H1 (cell line): ENCODE measurements around the gene MIER2. TPM values are rescaled to one million over a fixed set of nuclear protein-coding genes. Genes with fewer than 3 reads are reported as not detected.

Source experiments
- CTCF ChIA-PET: fragments of 300-600 bp; sonication (Branson Sonifier 250); formaldehyde crosslinking; loops from one replicate; lab custom pipeline; 2021; ENCODE audit not compliant: partially characterized antibody; lab: Charles Lee
- POLR2A ChIA-PET: fragments of 300-600 bp; sonication (Branson Sonifier 250); formaldehyde crosslinking; loops from one replicate; lab custom pipeline; 2021; ENCODE audit warnings: inconsistent platforms; ENCODE audit not compliant: partially characterized antibody; lab: Charles Lee
- DNase-seq, 2 experiments: peaks; one replicate each; pipeline versions ENCODE4 v3.0.0 to v3.0.0-alpha.2; 2010 to 2022; ENCODE audit warnings: low spot score in 2 of 2, low read depth in 1 of 2, mixed read lengths in 1 of 2
- FAIRE-seq: peaks from 2 replicates; lab custom pipeline; 2011; peaks lifted over from hg19 to GRCh38; lab: Jason Lieb, UNC
- H2AFZ ChIP-seq: 2 replicates; pipeline ENCODE4 v1.8.1; 2012; ENCODE audit warnings: low read length, inconsistent platforms
- H2AK5ac ChIP-seq: 2 replicates; pipeline ENCODE4 v1.6.1; 2013; ENCODE audit warnings: low read depth, low read length
- H2BK120ac ChIP-seq: replicated peaks from 2 replicates; pipeline ENCODE3; 2013; ENCODE audit warnings: low read depth, low read length, inconsistent platforms
- H2BK12ac ChIP-seq: 2 replicates; pipeline ENCODE4 v1.6.1; 2013; ENCODE audit warnings: low read depth, low read length
- H2BK15ac ChIP-seq: 2 replicates; pipeline ENCODE4 v1.6.1; 2013; ENCODE audit warnings: low read length
- H2BK20ac ChIP-seq: 2 replicates; pipeline ENCODE4 v1.6.1; 2013; ENCODE audit warnings: low read length
- H2BK5ac ChIP-seq: 2 replicates; pipeline ENCODE4 v1.6.1; 2013; ENCODE audit warnings: low read depth, low read length
- H3K14ac ChIP-seq: 2 replicates; pipeline ENCODE4 v1.6.1; 2013; ENCODE audit warnings: inconsistent platforms; ENCODE audit not compliant: insufficient read length
- H3K18ac ChIP-seq: 2 replicates; pipeline ENCODE4 v1.6.1; 2013; ENCODE audit warnings: low read length; ENCODE audit errors: extremely low read depth
- H3K23ac ChIP-seq: 2 replicates; pipeline ENCODE4 v1.6.1; 2013; ENCODE audit warnings: inconsistent platforms; ENCODE audit not compliant: insufficient read length
- H3K23me2 ChIP-seq: 2 replicates; pipeline ENCODE4 v1.6.1; 2013; ENCODE audit warnings: low read depth, low read length
- H3K27ac ChIP-seq: 2 replicates; pipeline ENCODE4 v1.6.1; 2011; ENCODE audit warnings: low read depth, low read length, inconsistent platforms
- H3K27me3 ChIP-seq, 4 experiments: replicated peaks in 1 of 4; 1 replicate in 1 of 4; 2 replicates in 3 of 4; pipeline versions ENCODE4 v1.6.1 to v1.8.1; 2011 to 2013; ENCODE audit warnings: low read length in 3 of 4, mild to moderate bottlenecking in 3 of 4, inconsistent platforms in 2 of 4, mixed read lengths in 2 of 4, moderate library complexity in 1 of 4; ENCODE audit not compliant: control insufficient read depth in 3 of 4, insufficient read depth in 3 of 4; ENCODE audit errors: extremely low read depth in 1 of 4
- H3K36me3 ChIP-seq, 4 experiments: 2 replicates each; pipeline versions ENCODE4 v1.6.1 to v1.8.1; 2011 to 2013; ENCODE audit warnings: mild to moderate bottlenecking in 4 of 4, low read length in 3 of 4, moderate library complexity in 2 of 4, control low read depth in 1 of 4, inconsistent platforms in 1 of 4; ENCODE audit not compliant: insufficient read depth in 4 of 4, control insufficient read depth in 2 of 4
- H3K4ac ChIP-seq: replicated peaks from 2 replicates; pipeline ENCODE3; 2013; ENCODE audit warnings: low read length, low read depth, mixed read lengths, inconsistent platforms; ENCODE audit not compliant: insufficient read length
- H3K4me1 ChIP-seq, 4 experiments: replicated peaks in 1 of 4; 1 replicate in 1 of 4; 2 replicates in 3 of 4; pipeline versions ENCODE4 v1.6.1 to v1.8.1; 2011 to 2013; ENCODE audit warnings: low read length in 3 of 4, inconsistent platforms in 2 of 4, mixed read lengths in 1 of 4; ENCODE audit not compliant: insufficient read depth in 4 of 4, control insufficient read depth in 3 of 4
- H3K4me2 ChIP-seq, 2 experiments: 2 replicates each; pipeline versions ENCODE4 v1.6.1 to v1.8.1; 2011 to 2013; ENCODE audit warnings: low read depth in 2 of 2, low read length in 2 of 2, control low read depth in 1 of 2, inconsistent platforms in 1 of 2, mild to moderate bottlenecking in 1 of 2; ENCODE audit not compliant: insufficient read depth in 1 of 2
- H3K4me3 ChIP-seq, 4 experiments: fragments of 200-600, 300-600 bp in 1 of 4; sonication (generic), shearing (Covaris generic), sonication (Bioruptor Twin) in 1 of 4; 2 replicates each; pipeline versions ENCODE4 v1.5.1 to v1.8.1; 2011 to 2016; ENCODE audit warnings: low read length in 4 of 4, low read depth in 3 of 4, control low read depth in 2 of 4, inconsistent platforms in 2 of 4, mild to moderate bottlenecking in 2 of 4, mixed read lengths in 1 of 4, moderate library complexity in 1 of 4; ENCODE audit not compliant: insufficient read depth in 2 of 4; ENCODE audit errors: extremely low read depth in 1 of 4
- H3K56ac ChIP-seq: replicated peaks from 2 replicates; pipeline ENCODE3; 2013; ENCODE audit warnings: low read depth, mild to moderate bottlenecking, mixed read lengths, low read length, inconsistent platforms; ENCODE audit not compliant: insufficient read length
- H3K79me1 ChIP-seq: 2 replicates; pipeline ENCODE4 v1.6.1; 2013; ENCODE audit warnings: low read depth, low read length, control low read depth
- H3K79me2 ChIP-seq, 2 experiments: 2 replicates each; pipeline versions ENCODE4 v1.6.1 to v1.8.1; 2012 to 2013; ENCODE audit warnings: low read length in 2 of 2, mild to moderate bottlenecking in 2 of 2, inconsistent platforms in 1 of 2; ENCODE audit not compliant: insufficient read depth in 2 of 2, control insufficient read depth in 1 of 2
- H3K9ac ChIP-seq, 4 experiments: replicated peaks in 1 of 4; 1 replicate in 1 of 4; 2 replicates in 3 of 4; pipeline versions ENCODE4 v1.6.1 to v1.8.1; 2011 to 2013; ENCODE audit warnings: low read depth in 3 of 4, low read length in 3 of 4, control low read depth in 2 of 4, mild to moderate bottlenecking in 2 of 4, moderate library complexity in 2 of 4, inconsistent platforms in 1 of 4; ENCODE audit errors: extremely low read depth in 1 of 4
- H3K9me3 ChIP-seq, 2 experiments: 2 replicates each; pipeline versions ENCODE4 v1.6.1 to v1.8.1; 2012 to 2013; ENCODE audit warnings: mild to moderate bottlenecking in 2 of 2, moderate library complexity in 2 of 2, control low read depth in 1 of 2, inconsistent platforms in 1 of 2, low read depth in 1 of 2, low read length in 1 of 2, mixed read lengths in 1 of 2; ENCODE audit not compliant: insufficient read depth in 2 of 2
- H4K20me1 ChIP-seq, 2 experiments: replicated peaks in 1 of 2; 2 replicates each; pipeline versions ENCODE3 to v1.8.1; 2011 to 2013; ENCODE audit warnings: inconsistent platforms in 2 of 2, low read length in 2 of 2, mild to moderate bottlenecking in 1 of 2; ENCODE audit not compliant: insufficient read depth in 2 of 2, control insufficient read depth in 1 of 2
- H4K5ac ChIP-seq: 2 replicates; pipeline ENCODE4 v1.6.1; 2013; ENCODE audit warnings: low read length, low read depth, mixed read lengths, inconsistent platforms; ENCODE audit not compliant: insufficient read length
- H4K8ac ChIP-seq: 2 replicates; pipeline ENCODE4 v1.8.0; 2013; ENCODE audit warnings: mild to moderate bottlenecking, moderate library complexity, low read length, inconsistent platforms; ENCODE audit not compliant: insufficient read depth; ENCODE audit errors: extremely low read depth
- H4K91ac ChIP-seq: replicated peaks from 2 replicates; pipeline ENCODE3; 2013; ENCODE audit warnings: low read length, mixed read lengths, inconsistent platforms; ENCODE audit not compliant: insufficient read length
- ATF3 ChIP-seq: IDR thresholded peaks from 2 replicates; pipeline ENCODE4 v1.6.1; 2011; ENCODE audit warnings: low read depth, mild to moderate bottlenecking, low read length; ENCODE audit not compliant: insufficient read depth
- CTCF ChIP-seq, 3 experiments: IDR thresholded peaks; 1 replicate in 2 of 3; 2 replicates in 1 of 3; pipeline versions ENCODE4 v1.5.1 to v1.6.1; 2011; ENCODE audit warnings: low read length in 3 of 3, mild to moderate bottlenecking in 3 of 3, inconsistent platforms in 2 of 3, low read depth in 1 of 3, moderate library complexity in 1 of 3; ENCODE audit not compliant: insufficient read depth in 1 of 3; ENCODE audit errors: control extremely low read depth in 1 of 3
- MAFK ChIP-seq: IDR thresholded peaks from 2 replicates; pipeline ENCODE4 v1.6.1; 2012; ENCODE audit warnings: low read depth, mild to moderate bottlenecking, improper control_type of control experiment, low read length
- POLR2A ChIP-seq, 2 experiments: IDR thresholded peaks; 1 replicate in 1 of 2; 2 replicates in 1 of 2; pipeline ENCODE4 v1.6.1; 2011; ENCODE audit warnings: low read depth in 2 of 2, low read length in 2 of 2, mild to moderate bottlenecking in 2 of 2; ENCODE audit errors: control extremely low read depth in 1 of 2
- RFX5 ChIP-seq: IDR thresholded peaks from 2 replicates; pipeline ENCODE4 v1.6.1; 2011; ENCODE audit warnings: low read depth, low read length, improper control_type of control experiment, borderline replicate concordance
- RNF2 ChIP-seq: fragments of 200-900, 300-1000 bp; sonication (generic); IDR thresholded peaks from 2 replicates; pipeline ENCODE4 v1.7.1; 2016; ENCODE audit warnings: borderline replicate concordance, low read depth, mild to moderate bottlenecking, antibody characterized with exemption, low read length; ENCODE audit not compliant: poor library complexity, severe bottlenecking; ENCODE audit errors: missing control alignments
- SIN3A ChIP-seq, 2 experiments: IDR thresholded peaks in 1 of 2; conservative IDR thresholded peaks in 1 of 2; 2 replicates each; pipeline ENCODE4 v1.6.1; 2011 to 2012; ENCODE audit warnings: low read length in 2 of 2, improper control_type of control experiment in 1 of 2, low read depth in 1 of 2, mild to moderate bottlenecking in 1 of 2
- SP2 ChIP-seq: IDR thresholded peaks from 2 replicates; pipeline ENCODE4 v1.6.1; 2012; ENCODE audit warnings: mild to moderate bottlenecking, low read length, inconsistent platforms
- SUZ12 ChIP-seq: fragments of 200-600 bp; sonication (generic); IDR thresholded peaks from 2 replicates; pipeline ENCODE4 v1.6.1; 2012; ENCODE audit warnings: mild to moderate bottlenecking, inconsistent platforms, low read length, moderate library complexity, mixed read lengths
- ZNF274 ChIP-seq: IDR thresholded peaks from 2 replicates; pipeline ENCODE4 v1.7.0; 2012; ENCODE audit warnings: low read length, borderline replicate concordance; ENCODE audit errors: extremely low read depth
- WGBS, 2 experiments: shearing (Covaris generic) in 1 of 2; methylation state at CpG; one replicate each; pipeline versions ENCODE4 v1.1.6 to v1.1.7; 2013 to 2015; ENCODE audit warnings: low lambda C conversion rate in 2 of 2, mixed read lengths in 2 of 2, inconsistent platforms in 1 of 2, low coverage in 1 of 2, missing lambda C conversion rate in 1 of 2; ENCODE audit not compliant: insufficient replicate concordance in 2 of 2, insufficient coverage in 1 of 2, insufficient read length in 1 of 2; ENCODE audit errors: extremely low coverage in 1 of 2, missing lambda C conversion rate in 1 of 2; 5-methylcytosine and 5-hydroxymethylcytosine counted together
- polyA plus RNA-seq, 7 experiments: library from polyadenylated mRNA; depleted of rRNA in 3 of 7; stranded (reverse) in 5 of 7; unstranded in 2 of 7; fragments of >200 nt in 5 of 7; fragments of 200-250 nt in 2 of 7; gene quantifications; 1 replicate in 5 of 7; 2 replicates in 1 of 7; 4 replicates in 1 of 7; pipeline versions ENCODE4 v1.2.1 to v1.2.3, GENCODE V29; 2011 to 2013; ENCODE audit warnings: missing spikeins in 2 of 7, mixed read lengths in 2 of 7
- total RNA-seq: library from RNA; stranded (reverse); fragmentation: NEBNext Ultra II Directional; extraction: Animal tissue kit (Norgen Biotek cat#: 25700); gene quantifications from 2 replicates; pipeline ENCODE4 v1.2.1, GENCODE V29; 2021

The MIER2 gene
- total and polyA plus RNA-seq, 2 of the 8 experiments (the other 6 are each of a cell fraction or from before 2014, with no cell fraction given), result 30.3 to 48.3 TPM

DNA sequence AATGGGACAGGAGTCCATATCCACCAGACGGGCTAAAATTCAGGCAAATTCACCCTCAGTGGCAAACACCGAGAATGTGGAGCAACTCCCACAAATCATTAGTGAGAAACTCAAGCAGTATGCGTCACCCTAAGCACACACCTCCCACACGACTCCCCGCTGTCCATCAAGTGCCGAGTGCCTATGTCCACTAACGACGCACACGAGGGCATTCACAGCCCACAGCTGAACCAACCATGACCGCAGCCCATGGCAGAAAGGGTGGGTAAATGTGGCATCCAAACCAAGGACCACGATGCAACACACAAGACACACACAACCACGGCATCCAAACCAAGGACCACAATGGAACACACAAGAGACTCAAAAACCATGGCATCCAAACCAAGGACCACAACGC is 22.0 kb downstream of the MIER2 start:
- Histone ChIP-seq H3K23ac (no peak overlapping the region), H3K23me2 (peaks cover 4% of the 10 kb centered on the region; the same call in 1 of the 2 replicates), H2BK12ac (no peak overlapping the region), H3K27me3 (no peaks in the 10 kb centered on the region), H3K4ac (no peak overlapping the region), H2AFZ (no peak overlapping the region), H2BK120ac (no peak overlapping the region), H3K56ac (no peak overlapping the region), H2BK20ac (no peak overlapping the region), H4K8ac (no peak overlapping the region; the same call in 1 of the 2 replicates), H3K18ac (no peak overlapping the region), H2BK5ac (no peak overlapping the region), H4K91ac (no peak overlapping the region), H2AK5ac (0 out of 2 replicates have a peak overlapping the region, but pooled peaks have one; percentile 34), H3K4me2 (no peak overlapping the region), H2BK15ac (no peak overlapping the region), H3K79me1 (peaks cover 12% of the 10 kb centered on the region), H3K4me1 (no peaks in the 10 kb centered on the region), H4K5ac (no peak overlapping the region), H3K9me3 (peaks cover 8 to 14% of the 10 kb centered on the region in 2 experiments; a peak in 3 of 4 replicates), H3K79me2 (peaks cover 17 to 33% of the 10 kb centered on the region in 2 experiments), H4K20me1 (peaks cover 0 to 24% of the 10 kb centered on the region in 2 experiments), H3K36me3 (peaks cover 24 to 73% (median 49%) of the 10 kb centered on the region in 4 experiments), H3K9ac (no peak overlapping the region), H3K4me3 (no peak overlapping the region), H3K14ac (no peak overlapping the region), H3K27ac (no peak overlapping the region)
- WGBS, 2 experiments, result 96% methylated on average over 13 of the region's 13 CpGs; no CpG with 5 or more reads in 1 of the 2 experiments
- ChIA-PET CTCF (no interaction called here), POLR2A (no interaction called here)
- FAIRE-seq, result no peak
- DNase-seq, result no peak
- no peak for TF ChIP-seq RNF2
- no peak for TF ChIP-seq SUZ12
- no peak for TF ChIP-seq MAFK
- no peak for TF ChIP-seq SP2
- no peak for TF ChIP-seq SIN3A (conservative IDR thresholded peaks at IDR 0.05 in 1 of 2, IDR thresholded peaks at IDR 0.05 in 1 of 2; ENCODE audit: low read depth in 1 of 2, low read length in 2 of 2)
- no peak for TF ChIP-seq ATF3
- TF ChIP-seq CTCF (IDR thresholded peaks at IDR 0.05; ENCODE audit: control extremely low read depth in 1 of 3, insufficient read depth in 1 of 3, low read depth in 1 of 3, low read length in 3 of 3), result no peak
- no peak for TF ChIP-seq ZNF274
- TF ChIP-seq POLR2A (IDR thresholded peaks at IDR 0.05; ENCODE audit: control extremely low read depth in 1 of 2, low read depth in 2 of 2, low read length in 2 of 2), result no peak
- no peak for TF ChIP-seq RFX5
